Loucy (cell line): ENCODE measurements around the gene STRBP.

ENCODE experiments used
- H2AFZ ChIP-seq: fragments of 200-600 bp; sonication (generic); 2 replicates; pipeline ENCODE4 v1.6.0; 2016; ENCODE audit warnings: antibody characterized with exemption, mild to moderate bottlenecking, low read length, moderate library complexity
- H3F3A ChIP-seq: fragments of 200-600 bp; 2 replicates; pipeline ENCODE4 v1.6.0; 2016; ENCODE audit warnings: antibody characterized with exemption, low read depth, mild to moderate bottlenecking
- H3K27me3 ChIP-seq: fragments of 200-600 bp; sonication (generic); 2 replicates; pipeline ENCODE4 v1.6.1; 2014; ENCODE audit warnings: low read length, mild to moderate bottlenecking; ENCODE audit not compliant: insufficient read depth, poor library complexity, severe bottlenecking
- H3K36me3 ChIP-seq: fragments of 200-600 bp; sonication (generic); 2 replicates; pipeline ENCODE4 v1.6.1; 2016; ENCODE audit warnings: low read length; ENCODE audit not compliant: insufficient read depth
- H3K4me1 ChIP-seq: fragments of 200-600 bp; sonication (generic); 2 replicates; pipeline ENCODE4 v1.5.1; 2014; ENCODE audit warnings: low read length, mild to moderate bottlenecking; ENCODE audit not compliant: insufficient read depth, poor library complexity, severe bottlenecking
- H3K4me2 ChIP-seq: fragments of 200-600 bp; sonication (generic); 2 replicates; pipeline ENCODE4 v1.6.0; 2014; ENCODE audit warnings: antibody characterized with exemption, low read length, low read depth, mild to moderate bottlenecking; ENCODE audit not compliant: poor library complexity, severe bottlenecking
- H3K4me3 ChIP-seq: fragments of 200-600 bp; sonication (generic); 2 replicates; pipeline ENCODE4 v1.5.1; 2014; ENCODE audit warnings: low read length, mild to moderate bottlenecking, mixed read lengths; ENCODE audit not compliant: poor library complexity, severe bottlenecking
- H3K79me2 ChIP-seq: fragments of 200-600 bp; sonication (generic); 2 replicates; pipeline ENCODE4 v1.6.1; 2014; ENCODE audit warnings: low read length; ENCODE audit not compliant: insufficient read depth
- H3K9ac ChIP-seq: fragments of 200-600 bp; sonication (generic); 2 replicates; pipeline ENCODE4 v1.6.0; 2014; ENCODE audit warnings: mild to moderate bottlenecking, low read depth, low read length, moderate library complexity; ENCODE audit not compliant: poor library complexity, severe bottlenecking
- H3K9me2 ChIP-seq: fragments of 200-600 bp; sonication (generic); replicated peaks from 2 replicates; pipeline ENCODE4 v1.6.1; 2016; ENCODE audit warnings: low read depth, low read length, mixed read lengths
- H3K9me3 ChIP-seq: fragments of 200-600 bp; sonication (generic); 2 replicates; pipeline ENCODE4 v1.6.1; 2014; ENCODE audit warnings: mild to moderate bottlenecking, antibody characterized with exemption, low read length, low read depth; ENCODE audit not compliant: insufficient read depth
- H4K20me1 ChIP-seq: fragments of 200-600 bp; sonication (generic); 2 replicates; pipeline ENCODE4 v1.6.0; 2014; ENCODE audit warnings: antibody characterized with exemption, low read length, mild to moderate bottlenecking; ENCODE audit not compliant: insufficient read depth, poor library complexity, severe bottlenecking
- CTCF ChIP-seq: fragments of 200-600 bp; sonication (generic); conservative IDR thresholded peaks from 2 replicates; pipeline ENCODE4 v1.5.1; 2014; ENCODE audit warnings: mild to moderate bottlenecking, antibody characterized with exemption, low read length
- EZH2phosphoT487 ChIP-seq: fragments of 200-600 bp; IDR thresholded peaks from 2 replicates; pipeline ENCODE4 v1.6.1; 2018; ENCODE audit warnings: antibody characterized with exemption, mild to moderate bottlenecking, moderate library complexity, borderline replicate concordance

STRBP gene

GRCh38 chr9:123112015-123112975 lies 156.1 kb downstream of the STRBP start:
- TF ChIP-seq EZH2phosphoT487 = no peak
- TF ChIP-seq CTCF = no peak
- H2AFZ ChIP-seq = no peak overlapping the region

GRCh38 chr9:123111427-123112014 lies 156.9 kb downstream of the STRBP start:
- no peak for TF ChIP-seq CTCF
- no peak for TF ChIP-seq EZH2phosphoT487
- H3K9me3 ChIP-seq = no peaks in the 10 kb centered on the region
- H3K4me2 ChIP-seq = no peak overlapping the region
- H3K4me1 ChIP-seq = no peaks in the 10 kb centered on the region
- peaks cover 34% of the 10 kb centered on the region; the same call in 1 of the 2 replicates for H3K36me3 ChIP-seq
- no peaks in the 10 kb centered on the region for H3F3A ChIP-seq
- no peak overlapping the region for H2AFZ ChIP-seq
- H3K27me3 ChIP-seq = no peaks in the 10 kb centered on the region
- H3K9ac ChIP-seq = no peak overlapping the region
- no peak overlapping the region for H3K4me3 ChIP-seq
- no peaks in the 10 kb centered on the region for H3K79me2 ChIP-seq
- H4K20me1 ChIP-seq = no peaks in the 10 kb centered on the region
- H3K9me2 ChIP-seq = no peaks in the 10 kb centered on the region

More at GRCh38 chr9:123112015-123112975, 156.1 kb downstream of the STRBP start:
- Histone ChIP-seq H3K36me3 (peaks cover 34% of the 10 kb centered on the region; the same call in 1 of the 2 replicates), H3K9me3 (no peaks in the 10 kb centered on the region), H3K4me3 (no peak overlapping the region), H3K4me1 (no peaks in the 10 kb centered on the region), H3K27me3 (no peaks in the 10 kb centered on the region), H3K9me2 (no peaks in the 10 kb centered on the region), H4K20me1 (no peaks in the 10 kb centered on the region), H3K79me2 (no peaks in the 10 kb centered on the region), H3K9ac (no peak overlapping the region), H3F3A (no peaks in the 10 kb centered on the region), H3K4me2 (no peak overlapping the region)

- Histone ChIP-seq H3K36me3 (peaks cover 29% of the 10 kb centered on the region; the same call in 1 of the 2 replicates), H3K9me3 (no peaks in the 10 kb centered on the region), H3K27me3 (no peaks in the 10 kb centered on the region), H3K4me1 (no peaks in the 10 kb centered on the region), H3K4me3 (no peak overlapping the region), H3K79me2 (no peaks in the 10 kb centered on the region), H3K9me2 (no peaks in the 10 kb centered on the region), H3K9ac (no peak overlapping the region), H4K20me1 (no peaks in the 10 kb centered on the region), H3K4me2 (no peak overlapping the region), H2AFZ (no peak overlapping the region), H3F3A (no peaks in the 10 kb centered on the region)
- no peak for TF ChIP-seq CTCF
- TF ChIP-seq EZH2phosphoT487 = no peak
These were observed 158.7 kb downstream of the STRBP start for GRCh38 chr9:123109540-123110279.
